Neural cell (in vitro differentiated cells): ENCODE measurements around the gene RAP1B. TPM values are rescaled to one million over a fixed set of nuclear protein-coding genes. Genes with fewer than 3 reads are reported as not detected.

Experiments used
- H2AFZ ChIP-seq: fragments of 200-600, 300-800 bp; sonication (generic), shearing (Covaris generic); 2 replicates; pipeline ENCODE4 v1.6.0; 2014; ENCODE audit warnings: low read depth, mild to moderate bottlenecking, antibody characterized with exemption, low read length, moderate library complexity
- H3F3A ChIP-seq: fragments of 200-600 bp; shearing (Covaris generic); 2 replicates; pipeline ENCODE4 v1.6.1; 2016; ENCODE audit warnings: mild to moderate bottlenecking, moderate library complexity, mixed read lengths, antibody characterized with exemption, low read length; ENCODE audit not compliant: insufficient read depth, poor library complexity, severe bottlenecking
- H3K27ac ChIP-seq: fragments of 200-600, 300-800 bp; sonication (generic), shearing (Covaris generic); 2 replicates; pipeline ENCODE4 v1.5.1; 2014; ENCODE audit warnings: mild to moderate bottlenecking, low read length, moderate library complexity
- H3K27me3 ChIP-seq: fragments of 300-800, 200-600 bp; sonication (generic), shearing (Covaris generic); 2 replicates; pipeline ENCODE4 v1.6.0; 2014; ENCODE audit warnings: mild to moderate bottlenecking, low read depth, low read length, moderate library complexity; ENCODE audit not compliant: insufficient read depth
- H3K36me3 ChIP-seq: fragments of 300-800, 200-600 bp; sonication (generic), shearing (Covaris generic); 2 replicates; pipeline ENCODE4 v1.5.1; 2014; ENCODE audit warnings: mild to moderate bottlenecking, antibody characterized with exemption, low read length, moderate library complexity; ENCODE audit not compliant: insufficient read depth
- H3K4me2 ChIP-seq: fragments of 300-800, 200-600 bp; sonication (generic), shearing (Covaris generic); 2 replicates; pipeline ENCODE4 v1.6.0; 2014; ENCODE audit warnings: mild to moderate bottlenecking, low read length
- H3K4me3 ChIP-seq: fragments of 300-800, 200-600 bp; sonication (generic), shearing (Covaris generic); 2 replicates; pipeline ENCODE4 v1.5.1; 2014; ENCODE audit warnings: mild to moderate bottlenecking, low read length, moderate library complexity
- H3K79me2 ChIP-seq: fragments of 200-600 bp; shearing (Covaris generic); replicated peaks from 2 replicates; pipeline ENCODE4 v1.6.0; 2014; ENCODE audit warnings: mild to moderate bottlenecking, low read length, moderate library complexity; ENCODE audit not compliant: insufficient read depth
- H3K9ac ChIP-seq: fragments of 300-800, 200-600 bp; sonication (generic), shearing (Covaris generic); 2 replicates; pipeline ENCODE4 v1.6.1; 2016; ENCODE audit warnings: mild to moderate bottlenecking, low read length, mixed read lengths
- H3K9me2 ChIP-seq: fragments of 200-600 bp; shearing (Covaris generic); 2 replicates; pipeline ENCODE4 v1.6.1; 2016; ENCODE audit warnings: mild to moderate bottlenecking, low read length, mixed read lengths; ENCODE audit not compliant: insufficient read depth
- H3K9me3 ChIP-seq: fragments of 200-600, 300-800 bp; sonication (generic), shearing (Covaris generic); 2 replicates; pipeline ENCODE4 v1.6.1; 2016; ENCODE audit warnings: mild to moderate bottlenecking, mixed run types, low read length, moderate library complexity, mixed read lengths
- H4K20me1 ChIP-seq: fragments of 200-600 bp; shearing (Covaris generic); 2 replicates; pipeline ENCODE4 v1.6.1; 2016; ENCODE audit warnings: mild to moderate bottlenecking, mixed run types; ENCODE audit not compliant: insufficient read depth
- EP300 ChIP-seq: fragments of 450-650 bp; conservative IDR thresholded peaks from 2 replicates; pipeline ENCODE4 v1.6.1; 2014; ENCODE audit warnings: antibody characterized with exemption, mild to moderate bottlenecking, moderate library complexity; ENCODE audit not compliant: poor library complexity, severe bottlenecking
- EZH2 ChIP-seq: fragments of 200-600, 300-800 bp; shearing (Covaris generic), sonication (generic); IDR thresholded peaks from 2 replicates; pipeline ENCODE4 v1.6.1; 2014; ENCODE audit warnings: antibody characterized with exemption, low read length, borderline replicate concordance, mild to moderate bottlenecking; ENCODE audit not compliant: insufficient read depth, poor library complexity, severe bottlenecking
- MXI1 ChIP-seq: fragments of 450-650 bp; conservative IDR thresholded peaks from 2 replicates; pipeline ENCODE4 v1.6.1; 2014; ENCODE audit warnings: antibody characterized with exemption, mild to moderate bottlenecking; ENCODE audit not compliant: poor library complexity, severe bottlenecking
- POLR2AphosphoS5 ChIP-seq: IDR thresholded peaks from 2 replicates; pipeline ENCODE4 v1.6.1; 2012
- RAD21 ChIP-seq: fragments of 450-650 bp; conservative IDR thresholded peaks from 2 replicates; pipeline ENCODE4 v1.6.1; 2014; ENCODE audit warnings: antibody characterized with exemption, mild to moderate bottlenecking, moderate library complexity
- SMC3 ChIP-seq: fragments of 450-650 bp; conservative IDR thresholded peaks from 2 replicates; pipeline ENCODE4 v1.6.1; 2014; ENCODE audit warnings: antibody characterized with exemption, mild to moderate bottlenecking, moderate library complexity; ENCODE audit not compliant: poor library complexity
- TAF1 ChIP-seq: IDR thresholded peaks from 2 replicates; pipeline ENCODE4 v1.6.1; 2012; ENCODE audit warnings: low read depth
- polyA plus RNA-seq: library from polyadenylated mRNA; depleted of rRNA; stranded (reverse); fragments of >200 nt; gene quantifications from 2 replicates; pipeline ENCODE4 v1.2.3, GENCODE V29; 2014
- TF ChIP-seq, protein P1 (sequence below): IDR thresholded peaks from 2 replicates; pipeline ENCODE4 v1.6.1; 2012; ENCODE audit warnings: borderline replicate concordance
- TF ChIP-seq, protein P2 (sequence below): fragments of 450-650 bp; IDR thresholded peaks from 2 replicates; pipeline ENCODE4 v1.5.1; 2014; ENCODE audit warnings: antibody characterized with exemption, mild to moderate bottlenecking, moderate library complexity; ENCODE audit not compliant: poor library complexity, severe bottlenecking

RAP1B gene
- polyA plus RNA-seq, 1 donor from 2014 or later = 209 TPM

DNA sequence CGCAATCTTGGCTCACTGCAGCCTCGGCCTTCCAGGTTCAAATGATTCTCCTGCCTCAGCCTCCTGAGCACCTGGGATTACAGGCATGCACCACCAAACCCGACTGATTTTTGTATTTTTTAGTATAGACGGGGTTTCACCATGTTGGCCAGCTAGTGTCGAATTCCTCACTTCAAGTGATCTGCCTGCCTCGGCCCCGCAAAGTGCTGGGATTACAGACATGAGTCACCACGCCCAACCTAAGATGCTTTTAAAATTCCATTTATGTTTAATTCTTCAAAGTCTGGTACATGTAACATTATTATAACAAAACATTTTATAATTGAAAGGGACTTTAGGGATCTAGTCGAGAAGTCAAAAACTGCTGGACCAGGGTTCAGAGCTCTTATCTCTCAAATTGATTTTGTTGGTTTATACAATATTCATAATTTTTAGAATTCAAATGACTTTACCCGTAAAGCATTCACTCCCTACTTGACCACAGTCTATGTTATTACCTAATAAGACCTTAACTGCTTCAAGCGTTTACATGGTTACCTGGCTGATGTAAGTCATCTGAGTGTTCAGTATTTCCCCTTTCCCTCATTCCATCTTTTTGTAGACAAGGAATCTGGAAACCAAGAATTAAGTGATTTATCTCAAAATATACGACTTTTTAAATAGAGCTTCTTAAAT, 28.2 kb downstream of the RAP1B start:
- no peaks in the 10 kb centered on the region for H3K9me2 ChIP-seq
- no peak overlapping the region for H3K4me3 ChIP-seq
- TF ChIP-seq SMC3 (no peak), MXI1 (no peak), RAD21 (no peak), POLR2AphosphoS5 (no peak), EZH2 (no peak), TAF1 (no peak), EP300 (no peak)
- TF ChIP-seq, protein P1, sequence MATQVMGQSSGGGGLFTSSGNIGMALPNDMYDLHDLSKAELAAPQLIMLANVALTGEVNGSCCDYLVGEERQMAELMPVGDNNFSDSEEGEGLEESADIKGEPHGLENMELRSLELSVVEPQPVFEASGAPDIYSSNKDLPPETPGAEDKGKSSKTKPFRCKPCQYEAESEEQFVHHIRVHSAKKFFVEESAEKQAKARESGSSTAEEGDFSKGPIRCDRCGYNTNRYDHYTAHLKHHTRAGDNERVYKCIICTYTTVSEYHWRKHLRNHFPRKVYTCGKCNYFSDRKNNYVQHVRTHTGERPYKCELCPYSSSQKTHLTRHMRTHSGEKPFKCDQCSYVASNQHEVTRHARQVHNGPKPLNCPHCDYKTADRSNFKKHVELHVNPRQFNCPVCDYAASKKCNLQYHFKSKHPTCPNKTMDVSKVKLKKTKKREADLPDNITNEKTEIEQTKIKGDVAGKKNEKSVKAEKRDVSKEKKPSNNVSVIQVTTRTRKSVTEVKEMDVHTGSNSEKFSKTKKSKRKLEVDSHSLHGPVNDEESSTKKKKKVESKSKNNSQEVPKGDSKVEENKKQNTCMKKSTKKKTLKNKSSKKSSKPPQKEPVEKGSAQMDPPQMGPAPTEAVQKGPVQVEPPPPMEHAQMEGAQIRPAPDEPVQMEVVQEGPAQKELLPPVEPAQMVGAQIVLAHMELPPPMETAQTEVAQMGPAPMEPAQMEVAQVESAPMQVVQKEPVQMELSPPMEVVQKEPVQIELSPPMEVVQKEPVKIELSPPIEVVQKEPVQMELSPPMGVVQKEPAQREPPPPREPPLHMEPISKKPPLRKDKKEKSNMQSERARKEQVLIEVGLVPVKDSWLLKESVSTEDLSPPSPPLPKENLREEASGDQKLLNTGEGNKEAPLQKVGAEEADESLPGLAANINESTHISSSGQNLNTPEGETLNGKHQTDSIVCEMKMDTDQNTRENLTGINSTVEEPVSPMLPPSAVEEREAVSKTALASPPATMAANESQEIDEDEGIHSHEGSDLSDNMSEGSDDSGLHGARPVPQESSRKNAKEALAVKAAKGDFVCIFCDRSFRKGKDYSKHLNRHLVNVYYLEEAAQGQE = no peak
- H3K27me3 ChIP-seq = no peaks in the 10 kb centered on the region
- H2AFZ ChIP-seq = no peak overlapping the region
- H3K9me3 ChIP-seq = no peaks in the 10 kb centered on the region
- no peaks in the 10 kb centered on the region for H3K36me3 ChIP-seq
- no peaks in the 10 kb centered on the region for H3F3A ChIP-seq
- no peak overlapping the region for H3K27ac ChIP-seq
- H4K20me1 ChIP-seq = no peaks in the 10 kb centered on the region
- H3K79me2 ChIP-seq = peaks cover 42% of the 10 kb centered on the region
- H3K9ac ChIP-seq = no peak overlapping the region
- no peak overlapping the region for H3K4me2 ChIP-seq

DNA sequence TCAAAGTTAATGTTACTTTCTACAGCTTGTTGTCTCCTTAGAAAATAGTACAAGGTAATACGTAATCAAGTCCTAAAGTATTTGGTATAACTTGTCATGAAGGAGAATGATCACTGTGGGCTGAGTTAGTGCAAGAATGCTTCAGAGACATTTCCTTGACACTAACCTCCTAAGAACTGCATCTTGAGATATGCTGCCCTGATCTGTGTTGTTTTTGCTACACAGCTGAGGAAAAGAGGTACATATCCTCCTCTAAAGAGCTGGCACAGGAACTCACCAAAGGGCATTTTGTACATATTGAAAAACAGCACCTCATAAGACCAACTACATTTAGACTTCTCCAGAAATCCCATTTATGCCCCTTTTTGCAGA, 28.7 kb downstream of the RAP1B start:
- no peak overlapping the region for H3K4me2 ChIP-seq
- TF ChIP-seq POLR2AphosphoS5 (no peak), EZH2 (no peak), SMC3 (no peak), EP300 (no peak), MXI1 (no peak), TAF1 (no peak), RAD21 (no peak)
- TF ChIP-seq, protein P1 = no peak
- TF ChIP-seq, protein P2, sequence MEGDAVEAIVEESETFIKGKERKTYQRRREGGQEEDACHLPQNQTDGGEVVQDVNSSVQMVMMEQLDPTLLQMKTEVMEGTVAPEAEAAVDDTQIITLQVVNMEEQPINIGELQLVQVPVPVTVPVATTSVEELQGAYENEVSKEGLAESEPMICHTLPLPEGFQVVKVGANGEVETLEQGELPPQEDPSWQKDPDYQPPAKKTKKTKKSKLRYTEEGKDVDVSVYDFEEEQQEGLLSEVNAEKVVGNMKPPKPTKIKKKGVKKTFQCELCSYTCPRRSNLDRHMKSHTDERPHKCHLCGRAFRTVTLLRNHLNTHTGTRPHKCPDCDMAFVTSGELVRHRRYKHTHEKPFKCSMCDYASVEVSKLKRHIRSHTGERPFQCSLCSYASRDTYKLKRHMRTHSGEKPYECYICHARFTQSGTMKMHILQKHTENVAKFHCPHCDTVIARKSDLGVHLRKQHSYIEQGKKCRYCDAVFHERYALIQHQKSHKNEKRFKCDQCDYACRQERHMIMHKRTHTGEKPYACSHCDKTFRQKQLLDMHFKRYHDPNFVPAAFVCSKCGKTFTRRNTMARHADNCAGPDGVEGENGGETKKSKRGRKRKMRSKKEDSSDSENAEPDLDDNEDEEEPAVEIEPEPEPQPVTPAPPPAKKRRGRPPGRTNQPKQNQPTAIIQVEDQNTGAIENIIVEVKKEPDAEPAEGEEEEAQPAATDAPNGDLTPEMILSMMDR = no peak
- no peaks in the 10 kb centered on the region for H3K36me3 ChIP-seq
- H3K79me2 ChIP-seq = peaks cover 39% of the 10 kb centered on the region
- H3F3A ChIP-seq = no peaks in the 10 kb centered on the region
- no peak overlapping the region for H2AFZ ChIP-seq
- H3K27me3 ChIP-seq = no peaks in the 10 kb centered on the region
- no peak overlapping the region for H3K4me3 ChIP-seq
- no peak overlapping the region for H3K27ac ChIP-seq
- H3K9me2 ChIP-seq = no peaks in the 10 kb centered on the region
- H3K9me3 ChIP-seq = no peaks in the 10 kb centered on the region
- H4K20me1 ChIP-seq = no peaks in the 10 kb centered on the region
- H3K9ac ChIP-seq = no peak overlapping the region
